Activated CD4-positive, alpha-beta T cell treated with anti-CD3 and anti-CD28 coated beads for 24 hours (primary cell): ENCODE results near the gene CHRNA9.
"Not testable (repeated sequence)": the region's sequence is repeated elsewhere in the genome, so short reads cannot be mapped to it uniquely, and the experiment has no call there.

Source experiments
- DNase-seq, 2 donors: peaks; one replicate each; pipeline ENCODE4 v3.0.0-alpha.2; 2020; ENCODE audit warnings: low read depth in 2 of 2

The CHRNA9 gene

GRCh38 chr4:40334591-40335524, at the start of gene CHRNA9:
TSS of gene CHRNA9 (plus strand) at chr4:40335333. CDS start at chr4:40335468, 135 bp downstream.
- no peak for DNase-seq

- DNase-seq, result no peak
These were observed 49.4 kb upstream of the CHRNA9 start for GRCh38 chr4:40285692-40286091.

GRCh38 chr4:40288566-40288965, 46.6 kb upstream of the CHRNA9 start:
- no peak for DNase-seq

- DNase-seq, result no peak
These were observed 45.6 kb upstream of the CHRNA9 start for GRCh38 chr4:40289366-40290188.

GRCh38 chr4:40290611-40291186, 44.4 kb upstream of the CHRNA9 start:
- not testable (repeated sequence) for DNase-seq

- no peak for DNase-seq
These were observed 42.8 kb upstream of the CHRNA9 start for GRCh38 chr4:40292313-40292759.

- DNase-seq, result no peak
These were observed 40.8 kb upstream of the CHRNA9 start for GRCh38 chr4:40294339-40294738.

- not testable (repeated sequence) for DNase-seq
These were observed 40.1 kb upstream of the CHRNA9 start for GRCh38 chr4:40295030-40295429.

GRCh38 chr4:40295572-40295971, 39.6 kb upstream of the CHRNA9 start:
- DNase-seq, result no peak

- no peak for DNase-seq
These were observed 36.0 kb upstream of the CHRNA9 start for GRCh38 chr4:40299126-40299525.

- DNase-seq, result no peak
These were observed 35.3 kb upstream of the CHRNA9 start for GRCh38 chr4:40299811-40300292.

GRCh38 chr4:40300371-40301162, 34.6 kb upstream of the CHRNA9 start:
- no peak for DNase-seq

GRCh38 chr4:40301603-40302002, 33.5 kb upstream of the CHRNA9 start:
- no peak for DNase-seq

- no peak for DNase-seq
These were observed 31.4 kb upstream of the CHRNA9 start for GRCh38 chr4:40303751-40304150.

- DNase-seq, result no peak
These were observed 29.6 kb upstream of the CHRNA9 start for GRCh38 chr4:40305328-40306170.

- no peak for DNase-seq
These were observed 28.9 kb upstream of the CHRNA9 start for GRCh38 chr4:40306226-40306625.

GRCh38 chr4:40306976-40307375, 28.2 kb upstream of the CHRNA9 start:
- DNase-seq, result no peak

- DNase-seq, result peak in 1 of 2 donors; percentile 47
These were observed 27.3 kb upstream of the CHRNA9 start for GRCh38 chr4:40307627-40308497.

- no peak for DNase-seq
These were observed 26.5 kb upstream of the CHRNA9 start for GRCh38 chr4:40308528-40309122.
